HG03066 (cell line): Measurements from ENCODE around the gene MAD1L1.
"Not testable (repeated sequence)": the region's sequence is repeated elsewhere in the genome, so short reads cannot be mapped to it uniquely, and the experiment has no call there.

Experiments
- ATAC-seq: cut with Tn5 transposase; IDR thresholded peaks from one replicate; pipeline ENCODE4 v1.9.1; 2021; ENCODE audit warnings: low read depth; ENCODE audit not compliant: unreplicated experiment

Gene MAD1L1

GRCh38 chr7:1940402-1940786 lies 292.4 kb downstream of the MAD1L1 start:
- peak; percentile 87 for ATAC-seq

- ATAC-seq, result peak; percentile 15
Measured at GRCh38 chr7:1939434-1940401, 293.0 kb downstream of the MAD1L1 start.

- no peak for ATAC-seq
Measured at GRCh38 chr7:1938788-1939433, 293.8 kb downstream of the MAD1L1 start.

- no peak for ATAC-seq
Measured at GRCh38 chr7:1937252-1937605, 295.5 kb downstream of the MAD1L1 start.

- ATAC-seq, result no peak
Measured at GRCh38 chr7:1936531-1937251, 296.1 kb downstream of the MAD1L1 start.

GRCh38 chr7:1936006-1936310 lies 296.8 kb downstream of the MAD1L1 start:
- ATAC-seq, result no peak

- no peak for ATAC-seq
Measured at GRCh38 chr7:1935176-1936005, 297.4 kb downstream of the MAD1L1 start.

- no peak for ATAC-seq
Measured at GRCh38 chr7:1934756-1935155, 298.0 kb downstream of the MAD1L1 start.

- ATAC-seq, result no peak
Measured at GRCh38 chr7:1934017-1934416, 298.7 kb downstream of the MAD1L1 start.

GRCh38 chr7:1933066-1933750 lies 299.5 kb downstream of the MAD1L1 start:
- no peak for ATAC-seq

GRCh38 chr7:1931951-1932270 lies 300.8 kb downstream of the MAD1L1 start:
- ATAC-seq, result no peak

GRCh38 chr7:1931256-1931950 lies 301.3 kb downstream of the MAD1L1 start:
- no peak for ATAC-seq

GRCh38 chr7:1930381-1931065 lies 302.2 kb downstream of the MAD1L1 start:
- no peak for ATAC-seq

- ATAC-seq, result not testable (repeated sequence)
Measured at GRCh38 chr7:1929349-1929925, 303.3 kb downstream of the MAD1L1 start.

GRCh38 chr7:1928645-1929348 lies 303.9 kb downstream of the MAD1L1 start:
- ATAC-seq, result no peak

GRCh38 chr7:1927937-1928644 lies 304.7 kb downstream of the MAD1L1 start:
- no peak for ATAC-seq

GRCh38 chr7:1926908-1927306 lies 305.8 kb downstream of the MAD1L1 start:
- ATAC-seq, result no peak
